Upper lobe of left lung (tissue), 4 donors: ENCODE results near the gene UBR4.

Experiments
- EP300 ChIP-seq, 4 donors: sonication (generic); formaldehyde crosslinking; IDR thresholded peaks; one replicate each; pipeline ENCODE4 v1.5.1; 2017; ENCODE audit warnings: antibody characterized with exemption in 4 of 4, control low read depth in 2 of 4
- POLR2A ChIP-seq, 4 donors: fragments of 450-650 bp; IDR thresholded peaks; one replicate each; pipeline ENCODE4 v1.5.1; 2016 to 2017; ENCODE audit warnings: antibody characterized with exemption in 4 of 4, mild to moderate bottlenecking in 2 of 4
- POLR2AphosphoS5 ChIP-seq, 2 donors: sonication (generic); formaldehyde crosslinking; IDR thresholded peaks; one replicate each; pipeline ENCODE4 v1.5.1; 2017; ENCODE audit warnings: antibody characterized with exemption in 2 of 2
- TF ChIP-seq, protein P1 (sequence below), 6 experiments: fragments of 450-650 bp in 4 of 6; fragments of 200-600 bp in 2 of 6; sonication (generic) in 2 of 6; IDR thresholded peaks; one replicate each; pipeline ENCODE4 v1.5.1; 2016 to 2019; ENCODE audit warnings: antibody characterized with exemption in 6 of 6

GRCh38 chr1:19067182-19067911 lies 142.7 kb downstream of the UBR4 start:
- TF ChIP-seq POLR2A (IDR thresholded peaks at IDR 0.05) = no peak
- TF ChIP-seq EP300 (IDR thresholded peaks at IDR 0.05) = peak in 1 of 4 donors; percentile 76
- TF ChIP-seq, protein P1, sequence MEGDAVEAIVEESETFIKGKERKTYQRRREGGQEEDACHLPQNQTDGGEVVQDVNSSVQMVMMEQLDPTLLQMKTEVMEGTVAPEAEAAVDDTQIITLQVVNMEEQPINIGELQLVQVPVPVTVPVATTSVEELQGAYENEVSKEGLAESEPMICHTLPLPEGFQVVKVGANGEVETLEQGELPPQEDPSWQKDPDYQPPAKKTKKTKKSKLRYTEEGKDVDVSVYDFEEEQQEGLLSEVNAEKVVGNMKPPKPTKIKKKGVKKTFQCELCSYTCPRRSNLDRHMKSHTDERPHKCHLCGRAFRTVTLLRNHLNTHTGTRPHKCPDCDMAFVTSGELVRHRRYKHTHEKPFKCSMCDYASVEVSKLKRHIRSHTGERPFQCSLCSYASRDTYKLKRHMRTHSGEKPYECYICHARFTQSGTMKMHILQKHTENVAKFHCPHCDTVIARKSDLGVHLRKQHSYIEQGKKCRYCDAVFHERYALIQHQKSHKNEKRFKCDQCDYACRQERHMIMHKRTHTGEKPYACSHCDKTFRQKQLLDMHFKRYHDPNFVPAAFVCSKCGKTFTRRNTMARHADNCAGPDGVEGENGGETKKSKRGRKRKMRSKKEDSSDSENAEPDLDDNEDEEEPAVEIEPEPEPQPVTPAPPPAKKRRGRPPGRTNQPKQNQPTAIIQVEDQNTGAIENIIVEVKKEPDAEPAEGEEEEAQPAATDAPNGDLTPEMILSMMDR (IDR thresholded peaks at IDR 0.05) = peak in 1 of 6 experiments; percentile 16
- no peak for TF ChIP-seq POLR2AphosphoS5 (IDR thresholded peaks at IDR 0.05)
